Natural killer cell (primary cell): ENCODE data around the gene AGK. TPM values are rescaled to one million over a fixed set of nuclear protein-coding genes. Genes with fewer than 3 reads are reported as not detected.

Experiments used
- ATAC-seq, 3 donors: fragments of 150-1000 bp in 2 of 3; fragments of 200-7000 bp in 1 of 3; cut with Tn5 transposase; 1 replicate in 1 of 3; 2 replicates in 2 of 3; pipeline ENCODE4 v1.10.0; 2021; ENCODE audit warnings: mild to moderate bottlenecking in 2 of 3, moderate library complexity in 2 of 3
- DNase-seq, 2 donors: peaks; one replicate each; pipeline versions ENCODE4 v3.0.0 to v3.0.0-alpha.2; 2013 to 2021; ENCODE audit warnings: mixed read lengths in 1 of 2
- H3K27ac ChIP-seq: one replicate; pipeline ENCODE4 v1.5.1; 2013; ENCODE audit warnings: mild to moderate bottlenecking, low read length
- H3K27me3 ChIP-seq: one replicate; pipeline ENCODE4 v1.6.1; 2013; ENCODE audit warnings: low read length; ENCODE audit not compliant: control insufficient read depth, insufficient read depth
- H3K36me3 ChIP-seq: one replicate; pipeline ENCODE4 v1.6.1; 2013; ENCODE audit warnings: low read length; ENCODE audit not compliant: control insufficient read depth, insufficient read depth
- H3K4me1 ChIP-seq: one replicate; pipeline ENCODE4 v1.6.1; 2013; ENCODE audit warnings: low read length; ENCODE audit not compliant: control insufficient read depth, insufficient read depth
- H3K4me3 ChIP-seq: one replicate; pipeline ENCODE4 v1.5.1; 2013; ENCODE audit warnings: low read length
- H3K9me3 ChIP-seq: one replicate; pipeline ENCODE4 v1.6.1; 2013; ENCODE audit warnings: low read length; ENCODE audit not compliant: control insufficient read depth, insufficient read depth
- H3K27ac Mint-ChIP-seq, 2 donors: one replicate each; pipeline ENCODE4 v1.8.0; 2022; ENCODE audit warnings: mild to moderate bottlenecking in 2 of 2, mixed read lengths in 2 of 2, moderate library complexity in 1 of 2
- H3K27me3 Mint-ChIP-seq, 2 donors: one replicate each; pipeline ENCODE4 v1.8.0; 2022; ENCODE audit warnings: low read depth in 2 of 2, mixed read lengths in 2 of 2
- H3K36me3 Mint-ChIP-seq: one replicate; pipeline ENCODE4 v1.8.0; 2022; ENCODE audit warnings: mixed read lengths
- H3K4me1 Mint-ChIP-seq, 2 donors: one replicate each; pipeline ENCODE4 v1.8.0; 2022; ENCODE audit warnings: mixed read lengths in 2 of 2
- H3K4me3 Mint-ChIP-seq: one replicate; pipeline ENCODE4 v1.8.0; 2022; ENCODE audit warnings: mild to moderate bottlenecking, moderate library complexity, mixed read lengths
- H3K9me3 Mint-ChIP-seq, 2 donors: one replicate each; pipeline ENCODE4 v1.8.0; 2022; ENCODE audit warnings: mixed read lengths in 2 of 2
- CTCF ChIP-seq: fragments of 200-600 bp; IDR thresholded peaks from one replicate; pipeline ENCODE4 v1.8.0; 2022; ENCODE audit warnings: antibody characterized with exemption
- WGBS: methylation state at CpG from one replicate; pipeline ENCODE4 v1.1.7; 2013; ENCODE audit warnings: missing lambda C conversion rate; ENCODE audit not compliant: insufficient coverage; 5-methylcytosine and 5-hydroxymethylcytosine counted together
- intact Hi-C: fragments of 100-400 bp; cut with micrococcal nuclease; formaldehyde crosslinking; loops from one replicate; pipeline ENCODE4 v1.14.2; 2022
- total RNA-seq, 4 donors: library from RNA; stranded (reverse); fragments of 120-200 nt in 1 of 4; gene quantifications; one replicate each; pipeline versions ENCODE4 v1.2.3 to v1.2.4, GENCODE V29; 2013 to 2022

AGK gene
- total RNA-seq, 3 donors from 2014 or later (not counting 1 experiment from before 2014, with no cell fraction given), result 70.0 to 106 (median 99.0) TPM

GRCh38 chr7:141663081-141663849 is 112.1 kb downstream of the AGK start:
- Histone ChIP-seq H3K4me3 (no peak overlapping the region), H3K9me3 (no peaks in the 10 kb centered on the region), H3K36me3 (peaks cover 35% of the 10 kb centered on the region), H3K27me3 (no peaks in the 10 kb centered on the region), H3K4me1 (peaks cover 12% of the 10 kb centered on the region), H3K27ac (no peak overlapping the region)
- H3K36me3 Mint-ChIP-seq, result no peaks in the 10 kb centered on the region
- H3K4me1 Mint-ChIP-seq, result peaks cover 7 to 14% of the 10 kb centered on the region in 2 donors
- no peak overlapping the region for H3K4me3 Mint-ChIP-seq
- H3K27ac Mint-ChIP-seq, result peak overlapping the region; percentile 65 to 70
- H3K27me3 Mint-ChIP-seq, result no peaks in the 10 kb centered on the region
- intact Hi-C loops, result no loop called here
- no peak for DNase-seq
- ATAC-seq, result peak in 1 of 3 donors; percentile 54
- H3K9me3 Mint-ChIP-seq, result no peaks in the 10 kb centered on the region
- TF ChIP-seq CTCF, result no peak
- 52% methylated on average over 5 of the region's 6 CpGs for WGBS

GRCh38 chr7:141664450-141664849 is 113.2 kb downstream of the AGK start:
- H3K36me3 ChIP-seq, result peaks cover 24% of the 10 kb centered on the region
- intact Hi-C loops, result no loop called here
- peak overlapping the region in 1 of 2 donors; percentile 70 for H3K27ac Mint-ChIP-seq
- ATAC-seq (no peak), DNase-seq (no peak)
- H3K4me3 ChIP-seq, result no peak overlapping the region
- H3K27ac ChIP-seq, result no peak overlapping the region
- peaks cover 12% of the 10 kb centered on the region for H3K4me1 ChIP-seq
- H3K27me3 Mint-ChIP-seq, result no peaks in the 10 kb centered on the region
- TF ChIP-seq CTCF, result no peak
- H3K9me3 ChIP-seq, result no peaks in the 10 kb centered on the region
- no peaks in the 10 kb centered on the region for H3K36me3 Mint-ChIP-seq
- no peaks in the 10 kb centered on the region for H3K27me3 ChIP-seq
- 98% methylated on average over 6 of the region's 6 CpGs for WGBS
- no peak overlapping the region for H3K4me3 Mint-ChIP-seq
- no peaks in the 10 kb centered on the region for H3K9me3 Mint-ChIP-seq
- peaks cover 7 to 12% of the 10 kb centered on the region in 2 donors for H3K4me1 Mint-ChIP-seq

GRCh38 chr7:141665208-141666035 is 114.2 kb downstream of the AGK start:
- DNase-seq (no peak), ATAC-seq (no peak)
- Histone ChIP-seq H3K27ac (no peak overlapping the region), H3K4me3 (no peak overlapping the region), H3K9me3 (no peaks in the 10 kb centered on the region), H3K27me3 (no peaks in the 10 kb centered on the region), H3K4me1 (peaks cover 12% of the 10 kb centered on the region), H3K36me3 (peaks cover 25% of the 10 kb centered on the region)
- intact Hi-C loops, result no loop called here
- H3K4me1 Mint-ChIP-seq, result peaks cover 7 to 9% of the 10 kb centered on the region in 2 donors
- H3K9me3 Mint-ChIP-seq, result no peaks in the 10 kb centered on the region
- WGBS, result 96% methylated on average over 18 of the region's 18 CpGs
- no peak overlapping the region for H3K4me3 Mint-ChIP-seq
- H3K27ac Mint-ChIP-seq, result peak overlapping the region; percentile 39 to 61
- H3K36me3 Mint-ChIP-seq, result no peaks in the 10 kb centered on the region
- no peak for TF ChIP-seq CTCF
- no peaks in the 10 kb centered on the region for H3K27me3 Mint-ChIP-seq
